GM10266 (cell line): ENCODE data around the gene QTRT2.

Source experiments
- DNase-seq: peaks from one replicate; pipeline ENCODE4 v3.0.0; 2012; ENCODE audit errors: extremely low spot score
- CTCF ChIP-seq: IDR thresholded peaks from 2 replicates; pipeline ENCODE4 v1.5.1; 2012; ENCODE audit warnings: mild to moderate bottlenecking, low read depth; ENCODE audit not compliant: control insufficient read depth, insufficient read depth; ENCODE audit errors: missing control alignments

QTRT2 gene

GRCh38 chr3:114128826-114129225 is 72.3 kb downstream of the QTRT2 start:
- DNase-seq: no peak

GRCh38 chr3:114132500-114132899 is 76.0 kb downstream of the QTRT2 start:
- no peak for DNase-seq
- no peak for TF ChIP-seq CTCF

More at GRCh38 chr3:114128826-114129225, 72.3 kb downstream of the QTRT2 start:
- TF ChIP-seq CTCF: no peak

GRCh38 chr3:114133947-114134346 is 77.4 kb downstream of the QTRT2 start:
- TF ChIP-seq CTCF: no peak
- DNase-seq: no peak
